HG02571 (cell line): ENCODE results near the gene FCMR.
"Not testable (repeated sequence)": the region's sequence is repeated elsewhere in the genome, so short reads cannot be mapped to it uniquely, and the experiment has no call there.

ENCODE experiments used
- ATAC-seq: cut with Tn5 transposase; IDR thresholded peaks from one replicate; pipeline ENCODE4 v1.9.1; 2021; ENCODE audit warnings: mild to moderate bottlenecking, moderate library complexity; ENCODE audit not compliant: unreplicated experiment

The FCMR gene

DNA sequence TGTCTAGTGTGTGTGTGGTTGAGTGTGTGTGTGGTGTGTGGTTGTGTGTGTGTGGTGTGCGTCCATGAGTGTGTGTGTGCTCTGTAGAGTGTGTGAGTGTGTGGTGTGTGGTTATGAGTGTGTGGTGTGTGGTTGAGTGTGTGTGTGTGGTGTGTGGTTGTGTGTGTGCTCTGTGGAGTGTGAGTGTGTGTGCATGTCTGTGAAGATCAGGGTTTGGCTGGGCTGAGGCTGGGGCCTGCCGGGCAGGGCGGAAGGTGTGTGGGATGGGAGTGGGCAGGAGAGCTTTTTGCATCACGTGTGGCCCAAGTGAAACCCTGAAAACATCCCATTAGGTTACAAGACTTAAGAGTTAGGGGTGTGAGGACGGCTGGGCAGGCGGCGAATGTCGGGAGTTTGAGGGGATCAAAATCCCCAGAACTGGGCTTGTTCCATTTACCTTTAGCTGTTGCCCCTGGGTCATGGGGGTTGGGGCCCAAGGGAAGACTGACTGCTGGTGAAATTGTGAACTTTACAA lies 2.9 kb upstream of the FCMR start:
- no peak for ATAC-seq

DNA sequence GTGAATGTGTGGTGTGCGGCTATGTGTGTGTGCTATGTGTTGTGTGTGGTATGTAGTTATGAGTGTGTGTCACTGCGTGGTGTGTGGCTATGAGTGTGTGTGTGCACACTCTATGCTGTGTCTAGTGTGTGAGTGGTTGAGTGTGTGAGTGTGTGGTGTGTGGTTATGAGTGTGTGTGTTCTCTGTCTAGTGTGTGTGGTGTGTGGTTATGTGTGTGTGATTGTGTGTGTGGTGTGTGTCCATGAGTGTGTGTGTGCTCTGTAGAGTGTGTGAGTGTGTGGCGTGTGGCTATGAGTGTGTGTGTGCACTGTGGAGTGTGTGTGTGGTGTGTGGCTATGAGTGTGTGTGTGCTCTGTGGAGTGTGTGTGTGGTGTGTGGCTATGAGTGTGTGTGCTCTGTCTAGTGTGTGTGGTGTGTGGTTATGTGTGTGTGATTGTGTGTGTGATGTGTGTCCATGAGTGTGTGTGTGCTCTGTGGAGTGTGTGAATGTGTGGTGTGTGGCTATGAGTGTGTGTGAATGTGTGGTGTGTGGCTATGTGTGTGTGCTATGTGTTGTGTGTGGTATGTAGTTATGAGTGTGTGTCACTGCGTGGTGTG lies 2.3 kb upstream of the FCMR start:
- ATAC-seq = not testable (repeated sequence)

DNA sequence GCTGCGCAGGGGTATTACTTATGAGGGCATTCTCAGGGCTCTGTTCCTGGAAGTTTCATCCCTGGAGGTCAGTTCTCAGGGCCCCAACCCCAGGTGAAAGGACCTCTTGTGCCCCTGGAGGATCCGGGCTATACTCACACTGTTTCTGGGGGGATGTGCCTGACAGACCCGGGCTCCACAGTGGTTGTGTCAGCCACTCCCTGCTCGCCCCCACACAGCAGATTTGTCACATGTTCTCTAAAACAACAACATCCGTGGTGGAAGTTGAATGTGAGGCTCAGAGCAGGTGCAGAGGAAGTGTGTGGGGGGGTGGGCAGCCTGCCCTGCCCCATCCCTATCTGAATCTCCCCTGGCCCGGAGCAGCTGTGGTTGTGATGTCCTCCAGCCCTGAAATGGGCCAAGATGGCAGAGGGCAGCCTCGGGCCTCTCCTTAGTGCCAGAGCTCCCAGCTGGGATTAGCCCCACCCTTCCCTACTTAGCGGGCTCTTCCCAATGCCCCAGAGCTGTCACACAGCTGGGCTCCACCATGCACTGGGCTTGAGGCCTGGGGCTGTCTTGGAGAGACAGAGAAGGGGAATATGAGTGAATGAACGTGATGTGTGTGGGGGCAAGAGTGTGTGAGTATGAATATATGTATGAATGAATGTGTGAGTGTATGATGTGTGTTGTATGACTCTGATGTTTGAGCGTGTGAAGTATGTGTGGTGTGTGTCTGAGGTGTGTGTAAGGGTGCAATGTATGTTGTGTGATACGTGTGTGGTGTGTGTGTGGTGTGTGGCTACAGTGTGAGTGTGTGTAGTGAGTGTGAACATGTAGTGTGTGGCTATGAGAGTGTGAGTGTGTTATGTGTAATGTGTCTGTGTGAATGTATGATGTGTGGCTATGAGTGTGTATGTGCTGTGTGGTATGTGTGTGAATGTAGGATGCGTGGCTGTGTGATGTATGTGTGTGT lies 1.5 kb upstream of the FCMR start:
- peak; percentile 49 for ATAC-seq

DNA sequence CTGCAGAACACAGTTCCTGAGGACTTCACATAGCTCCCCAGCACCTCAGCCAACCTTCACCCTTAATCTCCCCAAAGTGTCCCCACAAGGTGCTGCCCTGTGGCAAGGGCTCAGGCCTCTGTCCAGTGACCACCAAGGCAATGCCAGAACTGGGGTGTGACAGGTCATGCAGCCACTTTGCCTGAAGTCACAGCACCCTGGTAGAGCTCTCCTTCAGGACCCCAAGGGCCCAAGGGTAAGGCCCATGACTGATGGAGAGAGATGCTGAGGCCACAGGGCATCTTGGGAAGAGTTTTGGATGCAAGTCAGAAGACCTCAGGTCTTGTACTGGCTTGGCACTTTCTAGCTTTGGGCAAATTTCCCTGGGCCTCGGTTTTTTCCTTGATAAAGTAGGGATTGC lies 783 bp upstream of the FCMR start:
- no peak for ATAC-seq

DNA sequence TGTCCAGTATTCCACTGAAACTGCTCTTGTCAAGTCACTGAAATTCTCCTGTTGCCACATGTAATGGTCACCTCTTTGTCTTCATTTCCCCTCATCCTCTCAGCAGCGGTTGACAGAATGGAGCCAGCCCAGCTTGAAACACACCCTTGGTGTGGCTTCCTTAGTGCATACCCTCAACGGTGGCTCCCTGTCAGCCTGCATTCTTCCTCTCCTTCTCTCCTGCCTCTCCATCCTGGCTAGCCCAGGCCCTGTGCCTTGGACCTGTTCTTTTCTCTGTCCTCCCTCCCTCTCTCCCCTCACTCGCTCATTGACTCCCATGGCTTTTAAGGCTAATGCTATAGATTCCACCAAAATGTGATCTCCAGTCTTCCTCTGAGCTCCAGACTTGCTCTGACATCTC lies 3.7 kb downstream of the FCMR start:
- ATAC-seq = no peak

DNA sequence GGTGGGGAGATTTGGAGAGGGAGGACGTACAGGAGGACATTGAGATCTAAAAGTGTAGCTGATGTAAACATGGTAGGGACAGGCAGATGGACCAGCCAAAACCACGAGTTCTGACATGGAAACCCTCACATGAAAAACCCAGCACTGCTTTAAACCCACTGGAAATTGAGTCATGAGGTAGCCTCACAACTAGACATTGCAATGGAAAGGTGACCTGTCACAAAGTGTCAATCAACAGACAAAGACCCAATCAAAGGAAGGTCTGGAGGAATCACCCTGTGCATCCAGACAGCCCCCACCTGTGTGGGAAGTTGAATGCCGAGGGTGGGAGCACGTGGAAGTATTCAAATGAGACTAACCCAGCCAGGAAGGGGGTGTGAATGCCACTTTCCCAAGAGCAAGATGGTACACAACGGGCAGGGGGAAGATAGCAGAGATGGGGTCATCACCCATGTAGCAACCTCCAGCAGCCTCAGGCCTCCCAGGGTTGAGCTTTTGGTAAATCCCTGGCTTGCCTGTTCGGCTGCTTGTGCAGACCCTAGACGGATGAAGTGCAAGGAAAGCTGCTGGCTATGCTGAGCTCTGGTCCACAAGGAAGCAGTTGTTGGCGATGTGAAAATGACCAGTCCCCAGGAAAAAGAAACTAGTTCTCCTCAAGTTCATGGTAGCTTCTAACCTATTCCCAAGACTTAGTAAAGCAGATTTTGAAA lies 5.6 kb downstream of the FCMR start:
- no peak for ATAC-seq

DNA sequence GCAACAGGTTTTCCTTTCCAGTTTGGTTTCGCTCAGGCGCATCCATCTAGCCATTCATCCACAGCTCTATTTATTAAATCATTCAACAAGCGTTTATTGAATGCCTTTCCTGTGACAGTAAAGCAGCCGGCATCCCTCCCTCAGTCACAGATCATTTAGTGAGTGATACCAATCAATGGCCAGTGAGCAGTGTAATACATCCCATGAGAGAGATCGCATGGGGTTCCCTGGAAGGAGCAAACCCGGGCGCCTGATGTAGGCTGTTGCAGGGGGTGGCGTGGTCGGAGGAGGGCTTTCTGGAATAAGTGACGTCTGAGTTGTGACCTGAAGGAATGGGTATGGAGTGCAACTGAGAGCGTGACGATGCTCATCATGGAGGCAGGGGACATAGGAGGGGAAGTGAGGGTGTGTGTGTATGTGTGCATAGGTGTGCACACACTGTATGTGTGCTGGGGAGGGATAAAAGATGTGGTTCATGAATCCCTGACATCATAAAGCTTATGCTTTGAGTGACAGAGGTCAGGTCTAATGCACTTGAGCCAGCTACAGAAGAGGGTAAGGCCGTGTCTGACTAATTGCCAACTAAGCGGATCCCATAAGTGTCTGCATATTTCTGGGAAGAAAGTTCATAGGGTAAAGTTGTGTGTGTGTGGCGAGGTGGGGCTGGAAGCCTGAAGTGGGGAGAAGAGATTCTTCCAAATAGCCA lies 6.6 kb downstream of the FCMR start:
- ATAC-seq = no peak

DNA sequence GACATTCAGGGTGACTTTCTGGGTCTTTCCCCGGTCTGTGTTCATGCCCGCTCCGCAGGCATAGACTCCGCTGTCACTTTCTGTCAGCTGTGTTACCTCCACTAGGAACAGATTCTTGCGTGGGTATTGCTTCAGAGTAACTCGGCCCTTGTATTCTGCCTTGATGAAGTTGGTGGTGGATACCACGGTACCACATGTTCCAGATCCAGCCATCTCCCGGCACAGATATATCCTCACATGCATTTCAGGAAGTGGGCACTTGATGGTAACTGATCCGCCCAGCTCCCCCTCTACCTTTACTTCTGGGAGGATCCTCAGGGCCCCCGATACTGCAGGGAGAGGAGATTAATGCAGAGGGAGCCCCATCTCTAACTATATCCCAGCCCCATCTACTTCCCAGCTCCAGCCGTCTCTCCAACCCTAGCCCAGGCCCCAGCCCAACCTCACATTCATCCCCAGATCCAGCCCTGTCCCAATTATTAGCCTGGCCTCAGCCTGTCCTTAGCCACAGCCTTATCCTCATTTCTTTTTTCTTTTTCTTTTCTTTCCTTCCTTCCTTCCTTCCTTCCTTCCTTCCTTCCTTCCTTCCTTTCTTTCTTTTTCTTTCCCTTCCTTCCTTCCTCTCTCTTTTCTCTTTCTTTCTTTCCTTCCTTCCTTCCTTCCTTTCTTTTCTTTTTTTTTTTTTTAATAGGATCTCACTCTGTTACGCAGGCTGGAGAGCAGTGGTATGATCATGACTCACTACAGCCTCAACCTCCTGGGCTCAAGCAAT lies 7.8 kb downstream of the FCMR start:
- no peak for ATAC-seq

DNA sequence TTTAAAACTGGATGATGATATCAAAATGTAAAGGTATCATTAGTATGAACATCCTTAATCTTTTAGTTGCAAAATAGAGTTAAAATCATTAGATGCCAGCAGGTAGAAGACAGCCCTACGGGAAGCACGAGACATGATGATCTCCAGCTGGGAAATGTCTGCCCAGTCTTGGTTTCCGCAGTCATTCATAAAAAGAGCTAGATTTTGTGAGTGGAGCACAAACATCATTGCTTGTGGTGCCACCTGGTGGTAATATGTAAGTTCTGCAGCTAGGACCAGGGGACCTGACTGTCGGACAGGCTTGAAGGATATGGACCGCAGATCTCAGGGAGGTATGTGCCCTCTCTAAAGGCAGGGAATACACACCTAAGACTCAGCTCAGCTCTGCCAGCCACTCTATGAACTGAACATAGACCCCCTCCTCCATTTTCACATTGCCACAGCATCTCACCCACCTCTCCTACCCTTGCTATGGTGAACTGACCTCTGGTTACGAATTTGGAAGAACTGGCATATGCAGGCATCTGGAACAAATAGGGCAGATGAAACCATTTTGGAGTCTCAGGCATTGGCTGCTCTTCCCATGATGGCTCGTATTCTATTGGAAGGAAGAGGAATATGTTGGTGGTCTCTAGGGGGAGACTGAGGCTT lies 9.2 kb downstream of the FCMR start:
- ATAC-seq = peak; percentile 40

DNA sequence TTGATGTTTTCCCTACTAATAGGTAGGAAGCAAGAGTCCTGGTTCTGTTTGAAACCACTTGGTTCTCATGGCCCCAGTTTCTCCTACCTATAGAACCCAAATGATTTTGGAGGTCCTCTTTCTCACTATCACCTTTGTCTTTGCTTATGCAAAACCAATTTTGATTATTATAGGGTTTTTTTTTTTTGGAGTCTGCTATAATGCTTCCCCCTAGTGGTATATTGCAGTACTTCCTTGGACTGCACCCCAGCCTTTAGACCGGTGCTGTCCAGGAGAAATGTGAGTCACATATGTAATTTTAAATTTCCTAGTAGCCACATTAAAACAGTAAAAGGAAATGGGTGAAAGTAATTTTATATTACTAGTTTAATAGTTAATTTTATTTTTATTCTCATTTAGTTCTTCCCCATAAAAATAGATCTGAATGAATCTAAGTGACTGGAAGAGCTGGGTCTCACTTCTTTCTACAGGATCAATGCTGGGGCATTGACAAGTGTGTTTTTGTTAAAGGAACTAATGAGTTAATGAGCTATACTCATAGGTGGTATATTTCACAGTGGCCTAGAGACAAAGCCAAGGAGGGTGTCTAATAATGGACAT lies 10.6 kb downstream of the FCMR start:
- ATAC-seq = no peak

DNA sequence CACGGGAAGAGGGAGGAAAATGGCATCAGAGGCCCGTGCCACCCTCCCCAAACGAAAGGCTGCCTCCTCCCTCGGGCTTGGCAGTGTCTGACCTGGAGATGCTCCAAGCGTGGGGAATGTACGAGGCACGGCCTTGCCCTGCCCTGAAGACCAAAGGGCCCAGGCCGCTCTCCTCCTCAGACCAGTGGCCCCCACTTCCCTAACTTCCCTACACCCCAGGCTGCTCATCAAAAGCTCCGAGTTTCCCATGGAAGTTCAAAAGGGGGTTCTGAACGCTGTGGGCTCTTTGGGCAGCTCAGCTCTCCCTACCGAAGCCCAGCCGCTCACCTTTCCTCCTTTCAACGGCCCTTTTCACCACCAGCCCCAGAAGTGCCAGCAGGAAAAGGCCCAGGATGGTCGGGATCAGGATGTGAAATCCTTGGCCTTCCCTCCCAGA lies 11.8 kb downstream of the FCMR start:
- ATAC-seq = no peak

DNA sequence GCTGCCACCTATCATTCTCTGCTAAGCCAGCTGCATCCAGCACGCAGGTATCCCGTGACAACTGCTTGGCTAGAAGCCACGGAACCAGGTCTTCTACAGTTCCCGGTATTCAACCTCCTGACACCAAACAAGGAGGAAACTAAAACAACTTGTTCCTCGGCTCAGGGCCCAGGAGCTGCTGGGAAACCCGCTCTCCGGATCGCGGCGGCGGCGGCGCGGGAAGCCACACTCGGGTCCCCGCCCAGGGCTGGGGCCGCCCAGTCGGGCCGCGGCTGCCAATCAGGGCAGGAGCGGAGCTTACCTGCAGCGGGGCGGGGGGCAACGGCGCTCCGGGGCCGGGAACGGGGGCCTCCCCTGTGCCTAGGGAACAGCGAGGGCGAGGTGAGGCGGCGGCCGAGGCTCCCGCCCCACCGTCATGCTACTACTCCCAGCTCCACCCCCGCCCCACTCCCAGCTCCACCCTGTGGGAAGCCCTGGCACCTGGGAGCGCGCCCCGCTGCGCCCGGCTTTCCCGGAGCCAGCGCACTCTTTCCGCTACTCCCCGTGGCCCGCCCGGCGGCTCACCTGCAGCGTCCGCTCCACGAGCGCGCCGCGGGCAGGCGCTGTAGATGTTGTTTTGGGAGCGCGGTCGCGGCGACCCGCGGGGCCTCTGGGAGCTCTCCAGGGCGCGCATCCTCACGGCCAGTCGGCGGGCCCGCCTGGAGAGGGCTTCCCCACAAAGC lies 12.4 kb downstream of the FCMR start:
- ATAC-seq = no peak

DNA sequence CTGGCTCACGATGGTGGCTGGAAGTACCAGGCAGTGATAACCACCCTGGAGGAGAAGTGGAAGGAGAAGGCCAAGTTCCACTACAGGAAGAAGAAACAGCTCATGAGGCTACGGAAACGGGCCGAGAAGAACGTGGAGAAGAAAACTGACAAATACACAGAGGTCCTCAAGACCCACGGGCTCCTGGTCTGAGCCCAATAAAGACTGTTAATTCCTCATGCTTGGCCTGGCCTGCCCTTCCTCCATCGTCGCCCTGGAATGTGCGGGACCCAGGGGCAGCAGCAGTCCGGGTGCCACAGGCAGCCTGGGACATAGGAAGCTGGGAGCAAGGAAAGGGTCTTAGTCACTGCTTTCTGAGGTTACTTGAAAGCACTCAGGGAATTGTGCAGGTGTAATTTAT lies 13.7 kb downstream of the FCMR start:
- no peak for ATAC-seq

DNA sequence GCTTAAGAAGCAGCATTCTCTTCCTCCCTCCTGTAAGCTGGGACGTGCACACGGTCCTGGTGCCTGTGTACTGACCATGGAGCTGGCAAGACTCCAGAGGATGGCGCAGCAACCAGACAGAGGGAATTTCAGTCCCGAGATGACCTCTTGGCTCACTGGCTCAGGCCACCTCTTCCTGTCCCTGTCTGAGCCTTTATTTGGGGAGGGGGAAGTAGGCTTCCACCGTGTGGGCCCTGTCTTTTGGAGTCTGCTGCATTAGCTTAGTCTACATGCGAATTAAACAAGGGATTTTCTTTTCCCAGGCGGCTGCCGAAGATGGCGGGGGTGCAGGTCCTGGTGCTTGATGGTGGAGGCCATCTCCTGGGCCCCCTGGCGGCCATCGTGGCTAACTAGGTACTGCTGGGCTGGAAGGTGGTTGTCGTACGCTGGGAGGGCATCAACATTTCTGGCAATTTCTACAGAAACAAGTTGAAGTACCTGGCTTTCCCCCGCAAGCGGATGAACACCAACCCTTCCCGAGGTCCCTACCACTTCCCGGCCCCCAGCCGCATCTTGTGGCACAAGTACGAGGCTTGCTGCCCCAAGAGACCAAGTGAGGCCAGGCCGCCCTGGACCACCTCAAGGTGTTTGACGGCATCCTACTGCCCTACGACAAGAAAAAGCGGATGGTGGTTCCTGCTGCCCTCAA lies 14.3 kb downstream of the FCMR start:
- ATAC-seq = no peak

DNA sequence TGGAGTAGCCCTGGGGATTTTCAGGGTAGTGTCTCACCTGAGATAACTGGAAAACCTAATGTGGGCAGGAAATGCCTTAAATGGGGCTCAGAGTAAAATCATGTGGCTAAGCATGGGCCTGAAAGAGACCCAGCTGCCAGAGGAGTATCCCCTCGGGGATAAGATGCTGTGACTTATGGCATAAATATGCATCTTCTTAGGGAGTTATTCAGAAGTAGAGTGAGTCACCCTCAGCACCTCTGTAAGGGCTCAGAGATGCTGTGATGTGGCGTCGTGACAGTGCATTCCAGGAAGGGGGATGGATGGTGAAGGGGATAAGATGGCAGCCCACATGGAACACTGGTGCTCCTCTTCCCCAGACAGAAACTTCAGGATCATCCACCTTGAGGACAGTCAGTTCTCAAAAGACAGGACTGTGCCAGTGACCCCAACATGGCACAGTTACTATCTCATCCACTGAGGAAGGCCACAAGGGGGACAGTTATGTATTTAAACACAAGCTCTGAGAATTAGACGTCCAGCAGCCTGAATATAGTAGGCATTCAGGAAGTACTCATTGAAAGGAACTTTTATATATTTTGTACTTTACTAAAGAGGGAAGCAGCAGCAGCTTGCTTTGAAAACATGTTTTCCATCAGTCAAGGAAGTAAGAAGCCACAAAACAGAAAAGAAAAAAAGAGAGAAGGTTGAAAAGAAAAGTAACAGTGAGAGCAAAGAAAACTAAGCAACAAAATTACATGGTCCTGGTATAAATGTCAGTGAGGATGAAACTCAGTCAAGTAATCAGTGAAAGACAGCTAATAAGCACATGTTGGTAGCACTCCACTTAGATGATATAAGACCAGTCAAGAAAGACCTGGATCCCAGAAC lies 16.2 kb downstream of the FCMR start:
- peak; percentile 55 for ATAC-seq

DNA sequence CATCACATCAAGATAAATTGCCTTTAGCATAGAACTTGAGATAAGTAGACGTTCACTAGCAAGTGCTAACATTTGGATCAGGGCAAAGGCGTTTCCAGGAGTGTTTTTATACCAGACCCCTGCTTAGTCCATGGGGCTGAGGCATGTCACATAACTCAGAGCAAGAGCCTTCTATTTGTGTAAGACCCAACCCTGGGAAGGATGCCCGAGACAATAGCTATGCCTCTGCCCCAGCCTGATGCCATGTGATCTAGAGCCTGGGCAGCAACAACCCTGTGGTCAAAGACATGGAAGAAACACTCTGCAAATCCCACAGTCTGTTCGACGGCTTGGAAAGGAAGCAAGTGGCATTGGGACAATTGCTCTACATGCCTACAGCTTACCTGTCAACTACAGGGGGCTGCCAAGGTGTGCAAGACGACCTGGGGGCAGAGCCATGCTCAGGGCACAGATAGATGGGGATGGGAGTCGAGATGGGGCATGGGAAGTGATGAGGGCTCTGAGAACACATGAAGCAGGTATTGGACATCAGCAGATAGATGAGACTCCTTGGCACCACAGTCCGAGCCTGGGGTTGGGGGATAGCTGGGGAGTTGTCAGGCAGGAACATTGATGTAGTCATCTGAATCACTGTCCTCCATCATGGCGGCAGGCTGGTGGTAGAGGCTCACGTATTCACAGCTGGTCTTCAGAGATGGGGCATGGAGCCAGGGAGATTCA lies 17.2 kb downstream of the FCMR start:
- ATAC-seq = no peak
